MG63 (cell line): ENCODE data around the gene GPR142. TPM values are rescaled to one million over a fixed set of nuclear protein-coding genes. Genes with fewer than 3 reads are reported as not detected.

Experiments used
- DNase-seq: peaks from one replicate; pipeline ENCODE4 v3.0.0-alpha.2; 2020
- H3K27me3 ChIP-seq: fragments of 250-450 bp; sonication (Bioruptor Pico); 2 replicates; pipeline ENCODE4 v1.5.1; 2020; ENCODE audit warnings: mild to moderate bottlenecking, moderate library complexity
- H3K36me3 ChIP-seq: fragments of 250-450 bp; sonication (Bioruptor Pico); 2 replicates; pipeline ENCODE4 v1.5.1; 2020; ENCODE audit warnings: mild to moderate bottlenecking, moderate library complexity
- H3K4me3 ChIP-seq: fragments of 250-450 bp; sonication (Bioruptor Pico); 2 replicates; pipeline ENCODE4 v1.5.1; 2020; ENCODE audit warnings: mild to moderate bottlenecking, moderate library complexity
- H3K9me3 ChIP-seq: fragments of 250-450 bp; sonication (Bioruptor Pico); 2 replicates; pipeline ENCODE4 v1.5.1; 2020; ENCODE audit warnings: mild to moderate bottlenecking, moderate library complexity
- total RNA-seq: library from RNA; depleted of rRNA; stranded (reverse); fragments of >200 nt; shearing (Covaris generic); gene quantifications from 2 replicates; pipeline ENCODE4 v1.2.3, GENCODE V29; 2014; ENCODE audit warnings: low replicate concordance

The GPR142 gene
- total RNA-seq, 1 experiment from 2014 or later: not detected

DNA sequence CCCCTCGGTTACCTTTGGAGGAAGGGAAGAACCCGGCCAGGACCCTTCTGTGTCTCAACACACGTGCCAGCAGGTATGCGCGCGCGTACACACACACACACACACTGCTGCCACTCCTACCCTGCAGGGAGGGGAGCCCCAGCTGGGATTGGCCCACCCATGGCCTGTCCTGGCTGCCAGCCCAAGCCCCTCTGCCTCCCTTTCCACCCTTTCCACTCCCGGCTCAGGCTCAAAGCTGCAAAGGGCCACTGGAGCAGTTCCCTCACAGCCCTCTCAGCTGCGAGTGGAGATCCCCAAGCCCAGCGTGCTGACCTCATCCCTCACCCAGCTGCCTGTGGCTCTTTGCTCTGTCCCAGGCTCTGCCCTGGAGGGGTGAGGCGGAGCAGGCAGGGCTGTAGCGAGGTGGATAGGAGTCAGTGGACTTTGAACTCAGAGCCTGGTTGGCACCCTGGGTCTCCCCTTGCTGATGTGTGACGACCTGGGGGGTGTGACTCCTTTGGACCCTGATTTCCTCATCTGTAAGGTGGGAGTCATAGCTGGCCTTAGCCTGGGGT lies 26.8 kb upstream of the GPR142 start:
- no peak for DNase-seq
- no peaks in the 10 kb centered on the region for H3K27me3 ChIP-seq
- H3K36me3 ChIP-seq: no peaks in the 10 kb centered on the region
- H3K4me3 ChIP-seq: no peak overlapping the region
- H3K9me3 ChIP-seq: no peaks in the 10 kb centered on the region

DNA sequence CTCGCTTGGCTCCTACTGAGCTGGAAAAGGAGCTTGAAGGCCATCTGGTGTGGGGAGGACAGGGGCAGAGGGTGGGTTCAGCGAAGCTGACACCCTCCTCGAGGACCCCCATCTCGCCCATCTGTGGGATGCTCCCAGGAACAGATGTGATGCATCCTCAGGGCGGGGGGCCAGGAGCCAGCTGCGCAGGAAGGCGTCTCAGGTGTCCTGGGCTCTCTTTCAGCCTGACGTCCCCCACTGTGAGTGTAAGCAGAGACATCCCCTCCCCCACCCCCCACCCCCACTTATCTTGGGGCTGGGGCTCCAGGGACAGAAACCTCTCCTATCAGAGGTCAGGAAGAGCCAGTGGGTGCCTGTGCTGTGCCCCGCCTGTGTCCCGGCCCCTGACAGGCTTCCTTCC lies 25.1 kb upstream of the GPR142 start:
- no peaks in the 10 kb centered on the region for H3K9me3 ChIP-seq
- H3K36me3 ChIP-seq: no peaks in the 10 kb centered on the region
- no peak overlapping the region for H3K4me3 ChIP-seq
- no peak for DNase-seq
- H3K27me3 ChIP-seq: no peaks in the 10 kb centered on the region

DNA sequence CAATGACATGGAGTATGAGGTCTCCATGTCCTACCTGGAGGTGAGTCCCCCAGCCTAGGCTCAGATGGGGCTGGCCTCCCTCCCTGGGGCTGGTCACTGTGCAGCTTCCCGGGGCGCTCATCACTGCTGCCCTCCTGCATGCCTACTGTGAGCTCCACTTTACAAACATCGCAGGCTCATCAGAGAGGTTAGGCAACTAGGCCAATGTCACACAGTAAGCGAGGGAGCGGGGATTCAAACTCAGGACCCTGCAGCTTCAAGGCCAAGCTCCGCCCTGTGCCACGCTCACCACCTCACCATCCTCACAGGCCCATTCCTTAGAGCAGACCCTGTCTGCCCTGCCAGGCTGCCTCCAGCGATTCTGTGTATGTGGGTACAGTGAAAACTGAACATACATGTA lies 24.2 kb upstream of the GPR142 start:
- Histone ChIP-seq H3K36me3 (no peaks in the 10 kb centered on the region), H3K27me3 (no peaks in the 10 kb centered on the region; the same call in 1 of the 2 replicates), H3K4me3 (no peak overlapping the region), H3K9me3 (no peaks in the 10 kb centered on the region)
- no peak for DNase-seq

DNA sequence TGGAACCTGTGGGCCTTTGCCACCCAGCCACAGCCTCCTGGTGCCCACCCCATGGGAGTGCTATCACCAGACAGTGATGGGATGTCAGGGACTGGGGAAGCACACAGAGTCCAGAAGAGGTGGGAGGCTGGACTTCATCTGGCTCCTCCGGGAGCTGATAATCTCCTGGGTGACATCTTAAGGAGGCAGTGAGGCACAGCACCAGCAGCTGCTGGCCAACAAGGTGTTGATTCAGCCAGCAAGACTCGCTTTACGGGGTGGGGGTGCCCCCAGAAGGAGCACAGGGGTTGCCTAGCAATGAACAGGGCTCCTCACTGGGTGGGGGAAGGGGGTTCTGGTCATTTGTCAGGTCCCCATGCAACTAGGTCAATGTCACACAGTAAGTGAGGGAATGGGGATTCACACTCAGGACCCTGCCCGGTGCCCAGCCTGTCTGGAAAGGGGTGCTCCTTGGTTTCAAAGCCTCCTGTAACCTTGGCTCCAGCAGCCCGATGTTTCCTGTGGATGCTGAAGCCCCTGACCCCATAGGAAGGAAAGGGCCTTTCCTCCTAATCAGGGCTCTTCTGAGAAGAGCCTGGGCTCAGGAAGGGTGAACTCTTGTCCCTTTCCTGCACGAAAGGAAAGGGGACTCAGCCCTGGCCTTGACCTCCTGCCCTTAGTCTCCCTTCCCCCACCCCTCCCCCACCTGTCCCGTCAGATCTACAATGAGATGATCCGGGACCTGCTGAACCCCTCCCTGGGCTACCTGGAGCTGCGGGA lies 23.6 kb upstream of the GPR142 start:
- DNase-seq: no peak
- no peak overlapping the region for H3K4me3 ChIP-seq
- no peaks in the 10 kb centered on the region for H3K9me3 ChIP-seq
- no peaks in the 10 kb centered on the region; the same call in 1 of the 2 replicates for H3K27me3 ChIP-seq
- H3K36me3 ChIP-seq: no peaks in the 10 kb centered on the region

DNA sequence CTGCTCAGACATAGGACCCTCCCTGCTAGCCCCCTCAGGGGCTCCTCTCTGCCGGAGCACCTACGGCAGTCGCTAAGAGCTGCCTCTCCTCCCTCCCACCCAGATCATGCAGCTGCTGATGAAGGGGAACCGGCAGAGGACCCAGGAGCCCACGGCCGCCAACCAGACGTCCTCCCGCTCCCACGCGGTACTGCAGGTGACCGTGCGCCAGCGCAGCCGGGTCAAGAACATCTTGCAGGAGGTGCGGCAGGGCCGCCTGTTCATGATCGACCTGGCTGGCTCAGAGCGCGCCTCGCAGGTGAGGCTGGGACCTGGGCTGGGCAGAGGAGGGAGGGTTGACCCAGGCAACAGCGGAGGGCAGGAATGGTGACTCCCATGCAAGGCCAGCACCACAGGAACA lies 22.6 kb upstream of the GPR142 start:
- Histone ChIP-seq H3K27me3 (no peaks in the 10 kb centered on the region; the same call in 1 of the 2 replicates), H3K4me3 (no peak overlapping the region), H3K9me3 (no peaks in the 10 kb centered on the region), H3K36me3 (no peaks in the 10 kb centered on the region)
- no peak for DNase-seq

DNA sequence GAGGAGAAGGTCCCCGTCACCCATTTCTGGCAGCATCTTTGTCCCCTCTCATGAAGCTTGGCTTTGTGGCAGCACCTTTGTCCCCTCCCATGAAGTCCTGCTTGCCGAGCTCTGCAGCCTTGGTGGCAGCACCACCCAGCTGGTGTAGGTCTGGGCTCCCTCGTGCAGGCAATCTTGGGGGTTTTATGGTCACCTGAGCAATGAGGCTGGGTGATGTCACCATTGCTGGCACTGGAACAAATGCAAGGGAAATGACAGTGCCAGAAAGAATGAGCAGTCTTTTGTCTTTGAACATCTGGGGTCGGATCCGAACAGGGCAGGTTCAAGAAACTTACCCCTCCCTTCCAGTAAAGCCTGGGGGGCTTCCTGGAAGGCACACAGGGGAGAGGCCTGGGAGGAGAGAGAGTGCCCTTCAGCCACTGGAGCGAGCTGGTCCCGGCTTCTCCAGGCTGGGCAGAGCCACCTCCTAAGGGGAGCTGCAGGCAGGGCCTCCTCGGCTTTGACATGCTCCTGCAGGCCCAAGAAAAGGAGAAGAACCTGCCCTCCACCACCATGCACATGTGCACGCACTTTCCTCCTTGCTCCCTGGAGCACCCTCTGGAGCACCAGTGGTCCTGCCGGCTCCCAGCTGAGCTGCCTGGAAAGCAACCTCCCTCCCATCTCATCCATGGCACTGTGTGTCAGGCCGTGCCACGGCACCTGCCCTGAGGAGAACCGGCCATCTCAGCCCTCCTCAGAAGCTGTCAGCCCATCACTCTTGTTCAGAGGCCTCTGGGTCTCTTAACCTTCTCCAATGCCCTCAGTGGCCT lies 21.7 kb upstream of the GPR142 start:
- no peak for DNase-seq
- H3K27me3 ChIP-seq: no peaks in the 10 kb centered on the region; the same call in 1 of the 2 replicates

DNA sequence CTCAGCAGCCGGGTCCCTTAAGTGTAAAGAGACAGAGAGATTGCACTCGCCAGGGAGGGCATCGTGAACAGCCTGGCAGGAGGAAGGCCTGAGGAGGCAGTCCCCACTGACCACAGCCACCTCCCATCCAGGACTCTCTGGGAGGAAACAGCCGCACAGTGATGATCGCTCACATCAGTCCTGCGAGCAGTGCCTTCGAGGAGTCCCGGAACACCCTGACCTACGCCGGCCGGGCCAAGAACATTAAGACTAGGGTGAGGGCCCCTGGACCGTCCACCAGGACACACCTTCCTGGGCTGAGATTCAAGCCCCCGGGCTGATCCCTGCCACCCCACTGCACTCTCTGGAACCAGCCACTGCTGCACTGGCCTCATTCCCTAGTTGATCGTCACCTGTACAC lies 19.7 kb upstream of the GPR142 start:
- Histone ChIP-seq H3K27me3 (no peaks in the 10 kb centered on the region; the same call in 1 of the 2 replicates), H3K4me3 (no peak overlapping the region), H3K36me3 (no peaks in the 10 kb centered on the region), H3K9me3 (no peaks in the 10 kb centered on the region)
- DNase-seq: no peak

More for the DNA sequence above, 21.7 kb upstream of the GPR142 start:
- no peaks in the 10 kb centered on the region for H3K9me3 ChIP-seq
- no peak overlapping the region for H3K4me3 ChIP-seq
- no peaks in the 10 kb centered on the region for H3K36me3 ChIP-seq

DNA sequence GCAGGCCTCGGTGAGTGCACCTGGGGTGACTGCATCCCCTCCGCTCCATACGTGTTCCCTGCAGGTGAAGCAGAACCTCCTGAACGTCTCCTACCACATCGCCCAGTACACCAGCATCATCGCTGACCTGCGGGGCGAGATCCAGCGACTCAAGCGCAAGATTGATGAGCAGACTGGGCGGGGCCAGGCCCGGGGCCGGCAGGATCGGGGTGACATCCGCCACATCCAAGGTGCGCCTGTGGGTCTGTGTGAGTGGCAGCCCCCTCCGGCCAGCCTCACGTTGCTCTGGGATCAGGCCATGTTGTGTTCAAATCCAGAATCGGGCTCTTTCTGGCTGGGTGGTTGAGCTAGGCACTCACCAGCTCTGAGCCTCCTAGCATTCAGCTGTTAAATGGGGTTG lies 18.2 kb upstream of the GPR142 start:
- Histone ChIP-seq H3K4me3 (no peak overlapping the region), H3K36me3 (no peaks in the 10 kb centered on the region), H3K9me3 (no peaks in the 10 kb centered on the region), H3K27me3 (no peaks in the 10 kb centered on the region; the same call in 1 of the 2 replicates)
- no peak for DNase-seq

DNA sequence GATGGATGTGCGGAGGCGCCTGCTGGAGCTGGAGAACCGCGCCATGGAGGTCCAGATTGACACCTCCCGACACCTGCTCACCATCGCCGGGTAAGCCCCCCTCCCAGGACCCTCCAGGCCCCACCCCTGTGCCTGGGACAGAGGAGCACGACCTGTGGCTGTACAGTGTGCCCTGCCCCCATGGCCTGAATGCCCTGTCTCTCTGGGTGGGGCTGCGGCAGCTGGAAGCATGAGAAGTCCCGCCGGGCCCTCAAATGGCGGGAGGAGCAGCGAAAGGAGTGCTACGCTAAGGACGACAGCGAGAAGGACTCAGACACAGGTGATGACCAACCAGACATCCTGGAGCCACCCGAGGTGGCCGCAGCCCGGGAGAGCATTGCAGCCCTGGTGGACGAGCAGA lies 16.8 kb upstream of the GPR142 start:
- Histone ChIP-seq H3K9me3 (no peaks in the 10 kb centered on the region), H3K4me3 (no peak overlapping the region), H3K27me3 (no peaks in the 10 kb centered on the region; the same call in 1 of the 2 replicates), H3K36me3 (no peaks in the 10 kb centered on the region)
- DNase-seq: no peak

DNA sequence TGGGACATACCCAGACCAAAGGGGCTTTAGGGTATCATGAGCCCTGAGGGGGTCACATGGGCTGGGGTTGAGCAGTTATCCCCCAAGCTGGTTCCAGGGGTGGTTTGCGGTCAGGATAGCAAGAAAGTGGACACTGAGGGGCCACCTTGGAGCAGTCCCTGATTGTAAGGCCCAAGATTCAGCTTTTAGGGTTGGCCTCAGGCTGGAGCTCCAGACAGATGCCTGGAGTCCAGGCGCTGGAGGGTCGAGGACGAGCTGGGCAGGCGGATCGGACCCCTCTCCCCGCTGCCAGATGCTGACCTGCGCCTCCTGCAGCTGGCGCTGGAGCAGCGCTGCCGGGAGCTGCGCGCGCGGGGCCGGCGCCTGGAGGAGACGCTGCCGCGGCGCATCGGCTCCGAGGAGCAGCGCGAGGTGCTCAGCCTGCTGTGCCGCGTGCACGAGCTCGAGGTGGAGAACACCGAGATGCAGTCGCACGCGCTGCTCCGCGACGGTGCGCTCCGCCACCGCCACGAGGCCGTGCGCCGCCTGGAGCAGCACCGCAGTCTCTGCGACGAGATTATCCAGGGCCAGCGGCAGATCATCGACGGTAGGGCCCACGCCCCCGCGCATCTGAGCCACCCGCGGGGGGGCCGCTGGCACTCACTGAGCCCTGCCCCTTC lies 15.6 kb upstream of the GPR142 start:
- no peak overlapping the region for H3K4me3 ChIP-seq
- no peaks in the 10 kb centered on the region for H3K36me3 ChIP-seq
- no peak for DNase-seq
- no peaks in the 10 kb centered on the region for H3K9me3 ChIP-seq
- no peaks in the 10 kb centered on the region; the same call in 1 of the 2 replicates for H3K27me3 ChIP-seq

DNA sequence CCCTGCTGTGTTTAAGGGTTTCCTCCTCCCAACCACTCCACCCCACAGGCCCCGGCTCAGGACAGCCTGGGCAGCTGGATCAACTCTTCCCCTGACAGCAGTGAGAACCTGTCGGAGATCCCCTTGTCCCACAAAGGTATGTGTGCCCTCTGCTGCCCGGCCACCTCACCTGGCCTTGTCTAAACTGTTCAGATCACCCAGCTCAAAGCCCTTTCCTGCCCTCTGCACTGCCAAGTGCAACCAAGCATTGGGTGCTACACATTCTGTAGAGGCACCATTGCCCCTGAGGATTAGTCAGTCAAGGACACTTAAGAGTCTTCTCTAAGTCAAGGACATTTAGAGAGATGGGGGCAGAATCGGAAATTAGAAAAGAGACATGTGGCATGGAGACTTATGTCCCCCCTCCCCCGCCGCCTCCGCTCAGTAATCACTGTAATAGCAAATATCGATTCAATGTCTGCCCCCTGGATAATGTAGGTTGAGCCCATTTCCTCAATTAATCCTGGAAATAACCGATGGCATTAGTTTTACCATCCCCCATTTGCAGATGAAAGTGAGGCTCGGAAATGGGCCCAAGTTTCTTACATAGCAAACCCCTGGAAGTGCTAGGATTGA lies 13.8 kb upstream of the GPR142 start:
- no peaks in the 10 kb centered on the region; the same call in 1 of the 2 replicates for H3K27me3 ChIP-seq

DNA sequence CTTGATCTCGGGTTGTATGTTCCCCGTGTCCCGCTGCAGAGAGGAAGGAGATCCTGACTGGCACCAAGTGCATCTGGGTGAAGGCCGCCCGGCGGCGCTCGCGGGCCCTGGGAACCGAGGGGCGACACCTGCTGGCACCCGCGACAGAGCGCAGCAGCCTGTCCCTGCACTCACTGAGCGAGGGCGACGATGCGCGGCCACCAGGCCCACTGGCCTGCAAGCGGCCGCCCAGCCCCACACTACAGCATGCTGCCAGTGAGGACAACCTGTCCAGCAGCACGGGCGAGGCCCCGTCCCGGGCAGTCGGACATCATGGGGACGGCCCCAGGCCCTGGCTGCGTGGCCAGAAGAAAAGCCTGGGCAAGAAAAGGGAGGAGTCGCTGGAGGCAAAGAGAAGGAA lies 13.2 kb upstream of the GPR142 start:
- no peaks in the 10 kb centered on the region for H3K27me3 ChIP-seq
- DNase-seq: no peak

More for the DNA sequence above, 13.8 kb upstream of the GPR142 start:
- H3K36me3 ChIP-seq: no peaks in the 10 kb centered on the region
- H3K9me3 ChIP-seq: no peaks in the 10 kb centered on the region
- no peak for DNase-seq
- no peak overlapping the region for H3K4me3 ChIP-seq

DNA sequence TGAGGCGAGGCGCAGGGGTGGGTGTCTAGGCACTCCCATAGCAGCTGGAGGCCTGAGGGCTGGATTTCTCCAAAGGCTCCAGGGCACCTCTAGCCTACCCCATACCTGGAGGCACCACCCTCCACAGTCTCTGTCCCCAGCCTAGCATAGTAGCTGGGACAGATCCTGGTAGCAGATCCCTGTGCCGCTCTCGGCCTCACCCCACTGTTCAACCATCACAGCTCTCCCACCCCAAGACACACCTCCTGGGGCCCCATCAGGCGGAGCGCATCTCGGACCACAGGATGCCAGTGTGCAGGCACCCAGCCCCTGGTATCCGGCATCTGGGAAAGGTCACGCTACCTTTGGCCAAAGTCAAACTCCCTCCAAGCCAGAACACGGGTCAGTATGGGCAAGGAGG lies 12.7 kb upstream of the GPR142 start:
- Histone ChIP-seq H3K27me3 (no peaks in the 10 kb centered on the region), H3K36me3 (no peaks in the 10 kb centered on the region), H3K9me3 (no peaks in the 10 kb centered on the region), H3K4me3 (no peak overlapping the region)
- DNase-seq: no peak

More for the DNA sequence above, 13.2 kb upstream of the GPR142 start:
- Histone ChIP-seq H3K36me3 (no peaks in the 10 kb centered on the region), H3K9me3 (no peaks in the 10 kb centered on the region), H3K4me3 (no peak overlapping the region)

DNA sequence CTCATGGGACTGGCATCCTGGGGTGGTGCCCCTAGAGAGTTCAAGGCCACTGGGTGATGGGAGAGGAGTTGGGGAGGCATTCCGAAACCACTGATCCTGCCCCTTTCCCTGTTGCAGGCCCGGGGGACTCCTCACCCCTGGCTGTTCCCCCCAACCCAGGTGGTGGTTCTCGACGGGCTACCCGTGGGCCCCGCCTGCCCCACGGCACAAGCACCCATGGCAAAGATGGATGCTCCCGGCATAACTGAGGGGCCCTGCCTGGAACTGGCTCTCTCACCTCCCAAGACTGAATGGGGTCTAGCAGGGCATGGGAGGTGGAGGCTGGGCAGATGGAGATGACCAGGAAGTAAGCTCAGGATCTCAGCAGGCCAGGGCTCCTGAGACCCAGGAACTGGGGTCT lies 12.2 kb upstream of the GPR142 start:
- no peaks in the 10 kb centered on the region for H3K27me3 ChIP-seq
- H3K36me3 ChIP-seq: no peaks in the 10 kb centered on the region
- no peak overlapping the region for H3K4me3 ChIP-seq
- H3K9me3 ChIP-seq: no peaks in the 10 kb centered on the region
- no peak for DNase-seq

DNA sequence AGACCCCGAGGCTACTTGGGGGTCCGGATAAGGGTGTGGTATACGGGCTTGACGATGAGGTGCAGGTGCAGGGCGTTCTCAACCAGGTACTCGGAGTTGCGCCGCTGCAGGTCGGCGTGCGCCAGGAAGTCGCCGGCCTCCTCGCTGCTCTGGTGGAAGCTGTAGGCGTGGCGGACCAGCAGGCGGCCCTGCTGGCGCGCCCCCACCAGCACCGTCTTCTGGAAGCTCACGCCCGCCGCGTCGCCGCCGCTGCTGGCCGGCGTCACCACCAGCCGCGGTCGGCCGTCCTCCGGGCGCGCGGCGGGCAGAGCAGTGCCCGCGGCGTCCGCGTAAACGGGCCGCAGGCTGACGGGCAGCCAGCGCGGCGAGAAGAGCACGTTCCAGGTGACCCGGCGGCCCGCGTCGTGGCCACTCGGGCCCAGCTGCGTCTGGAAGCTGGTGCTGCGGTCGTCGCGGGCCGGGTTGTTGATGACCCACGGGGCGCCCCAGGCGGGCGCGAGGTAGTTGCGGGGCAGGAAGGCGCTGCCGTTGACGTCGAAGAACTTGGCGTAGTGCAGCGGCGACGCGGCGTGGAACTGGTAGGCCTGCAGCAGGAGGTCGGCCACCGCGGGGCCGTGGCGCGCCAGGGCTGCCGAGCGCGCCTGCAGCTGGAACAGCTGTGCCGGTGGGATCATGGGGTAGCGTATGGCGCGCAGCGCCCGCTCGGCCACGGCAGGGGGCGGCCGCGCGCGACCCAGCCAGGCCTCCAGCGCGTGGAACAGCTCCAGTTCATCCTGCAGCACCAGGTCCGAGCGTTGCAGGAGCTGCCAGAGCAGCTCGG lies 10.4 kb upstream of the GPR142 start:
- DNase-seq: no peak

DNA sequence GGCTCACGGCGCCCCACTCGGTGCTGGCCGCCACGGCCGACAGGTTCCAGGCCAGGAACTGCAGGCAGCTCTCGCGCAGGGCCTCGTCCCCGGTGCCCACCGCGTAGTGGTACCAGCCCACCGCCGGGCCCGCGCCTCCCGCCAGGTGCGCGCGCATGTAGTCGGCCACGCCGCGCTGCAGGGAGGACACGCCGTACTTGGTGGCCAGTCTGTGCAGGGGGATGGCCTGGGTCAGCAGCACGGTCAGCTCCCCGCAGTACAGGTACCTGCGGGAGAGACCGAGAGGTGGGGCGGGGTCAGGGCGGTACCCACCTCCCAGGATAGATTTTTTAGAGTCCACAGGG lies 9.9 kb upstream of the GPR142 start:
- no peaks in the 10 kb centered on the region for H3K27me3 ChIP-seq
- H3K36me3 ChIP-seq: no peaks in the 10 kb centered on the region
- no peak for DNase-seq
- no peaks in the 10 kb centered on the region for H3K9me3 ChIP-seq
- H3K4me3 ChIP-seq: no peak overlapping the region

More for the DNA sequence above, 10.4 kb upstream of the GPR142 start:
- Histone ChIP-seq H3K36me3 (no peaks in the 10 kb centered on the region), H3K4me3 (no peak overlapping the region), H3K27me3 (no peaks in the 10 kb centered on the region), H3K9me3 (no peaks in the 10 kb centered on the region)
